Osteoblast (primary cell): ENCODE results near the gene ADGRG7. TPM values are rescaled to one million over a fixed set of nuclear protein-coding genes. Genes with fewer than 3 reads are reported as not detected.

Source experiments
- DNase-seq: peaks from one replicate; pipeline ENCODE4 v3.0.0; 2011; ENCODE audit warnings: low spot score, mixed read lengths; ENCODE audit not compliant: insufficient read length; ENCODE audit errors: missing footprints
- H2AFZ ChIP-seq: 2 replicates; pipeline ENCODE4 v1.6.0; 2011; ENCODE audit warnings: mild to moderate bottlenecking, low read length
- H3K27ac ChIP-seq: 2 replicates; pipeline ENCODE4 v1.5.1; 2011; ENCODE audit warnings: mild to moderate bottlenecking, low read depth, low read length, moderate library complexity
- H3K27me3 ChIP-seq: 2 replicates; pipeline ENCODE4 v1.6.0; 2012; ENCODE audit warnings: mild to moderate bottlenecking, control low read depth, inconsistent platforms, low read length, moderate library complexity; ENCODE audit not compliant: insufficient read depth
- H3K36me3 ChIP-seq: 2 replicates; pipeline ENCODE4 v1.5.1; 2011; ENCODE audit warnings: mild to moderate bottlenecking, low read length, control low read depth, moderate library complexity; ENCODE audit not compliant: insufficient read depth
- H3K4me1 ChIP-seq: 2 replicates; pipeline ENCODE4 v1.5.1; 2011; ENCODE audit warnings: mild to moderate bottlenecking, low read length, control low read depth, moderate library complexity; ENCODE audit not compliant: insufficient read depth
- H3K4me2 ChIP-seq: 2 replicates; pipeline ENCODE4 v1.6.0; 2011; ENCODE audit warnings: mild to moderate bottlenecking, low read length; ENCODE audit not compliant: insufficient read depth
- H3K4me3 ChIP-seq: fragments of 200-600 bp; sonication (generic); 3 replicates; pipeline ENCODE4 v1.5.1; 2012; ENCODE audit warnings: mild to moderate bottlenecking, low read length, inconsistent platforms; ENCODE audit not compliant: insufficient read depth
- H3K79me2 ChIP-seq: 2 replicates; pipeline ENCODE4 v1.6.0; 2012; ENCODE audit warnings: mild to moderate bottlenecking, low read length, control low read depth, inconsistent platforms; ENCODE audit not compliant: insufficient read depth
- H3K9me3 ChIP-seq: 2 replicates; pipeline ENCODE4 v1.5.1; 2011; ENCODE audit warnings: low read depth, low read length, control low read depth
- H4K20me1 ChIP-seq: 2 replicates; pipeline ENCODE4 v1.6.0; 2012; ENCODE audit warnings: mild to moderate bottlenecking, low read length, control low read depth; ENCODE audit not compliant: insufficient read depth
- CTCF ChIP-seq: IDR thresholded peaks from 2 replicates; pipeline ENCODE4 v1.5.1; 2011; ENCODE audit warnings: mild to moderate bottlenecking, low read depth, low read length, moderate library complexity; ENCODE audit errors: extremely low read depth
- total RNA-seq: library from RNA; depleted of rRNA; stranded (reverse); fragments of >200 nt; gene quantifications from 2 replicates; pipeline ENCODE4 v1.2.3, GENCODE V29; 2012

Gene ADGRG7
- total RNA-seq, 1 donor = not detected

- peaks cover 98% of the 10 kb centered on the region for H3K79me2 ChIP-seq
- H3K9me3 ChIP-seq = no peaks in the 10 kb centered on the region
- H3K27ac ChIP-seq = no peak overlapping the region
- no peak for TF ChIP-seq CTCF
- peaks cover 9% of the 10 kb centered on the region for H3K4me1 ChIP-seq
- no peaks in the 10 kb centered on the region for H3K27me3 ChIP-seq
- no peak for DNase-seq
- H3K4me3 ChIP-seq = no peak overlapping the region
- H3K36me3 ChIP-seq = peaks cover 70% of the 10 kb centered on the region
- peaks cover 66% of the 10 kb centered on the region for H4K20me1 ChIP-seq
- H3K4me2 ChIP-seq = no peak overlapping the region
- H2AFZ ChIP-seq = no peak overlapping the region
Measured at GRCh38 chr3:100717637-100718487, 108.5 kb downstream of the ADGRG7 start.

DNA sequence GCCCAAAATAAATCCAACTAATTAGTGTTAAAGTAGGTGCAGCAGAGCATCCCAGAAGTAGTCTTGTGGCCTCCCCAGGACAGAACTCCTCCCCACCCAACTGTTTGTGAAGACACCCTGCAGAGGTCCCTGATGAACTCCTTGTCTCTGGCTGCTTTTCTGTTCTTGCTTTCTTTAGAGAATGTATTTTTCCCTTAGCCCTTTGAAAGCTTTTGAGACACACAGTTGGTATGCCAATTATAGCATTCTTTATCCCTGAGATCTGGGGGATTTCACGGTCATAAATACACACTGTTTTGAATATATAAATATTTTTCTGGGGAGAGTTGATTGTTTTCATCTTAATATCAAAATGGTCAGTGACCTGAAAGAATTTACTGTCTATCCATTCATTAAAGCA, 109.7 kb downstream of the ADGRG7 start:
- Histone ChIP-seq H3K9me3 (no peaks in the 10 kb centered on the region), H2AFZ (no peak overlapping the region), H4K20me1 (peaks cover 59% of the 10 kb centered on the region), H3K36me3 (peaks cover 64% of the 10 kb centered on the region), H3K79me2 (peaks cover 98% of the 10 kb centered on the region), H3K4me3 (no peak overlapping the region), H3K4me2 (no peak overlapping the region), H3K27ac (no peak overlapping the region), H3K4me1 (peaks cover 9% of the 10 kb centered on the region), H3K27me3 (no peaks in the 10 kb centered on the region)
- DNase-seq = no peak
- TF ChIP-seq CTCF = no peak

- Histone ChIP-seq H4K20me1 (peaks cover 54% of the 10 kb centered on the region), H3K4me3 (no peak overlapping the region), H3K27ac (no peak overlapping the region), H3K79me2 (peaks cover 96% of the 10 kb centered on the region), H3K27me3 (no peaks in the 10 kb centered on the region), H3K36me3 (peaks cover 65% of the 10 kb centered on the region), H3K4me1 (peaks cover 9% of the 10 kb centered on the region), H3K4me2 (no peak overlapping the region), H2AFZ (no peak overlapping the region), H3K9me3 (no peaks in the 10 kb centered on the region)
- no peak for DNase-seq
- no peak for TF ChIP-seq CTCF
Measured at GRCh38 chr3:100720426-100720825, 111.0 kb downstream of the ADGRG7 start.

DNA sequence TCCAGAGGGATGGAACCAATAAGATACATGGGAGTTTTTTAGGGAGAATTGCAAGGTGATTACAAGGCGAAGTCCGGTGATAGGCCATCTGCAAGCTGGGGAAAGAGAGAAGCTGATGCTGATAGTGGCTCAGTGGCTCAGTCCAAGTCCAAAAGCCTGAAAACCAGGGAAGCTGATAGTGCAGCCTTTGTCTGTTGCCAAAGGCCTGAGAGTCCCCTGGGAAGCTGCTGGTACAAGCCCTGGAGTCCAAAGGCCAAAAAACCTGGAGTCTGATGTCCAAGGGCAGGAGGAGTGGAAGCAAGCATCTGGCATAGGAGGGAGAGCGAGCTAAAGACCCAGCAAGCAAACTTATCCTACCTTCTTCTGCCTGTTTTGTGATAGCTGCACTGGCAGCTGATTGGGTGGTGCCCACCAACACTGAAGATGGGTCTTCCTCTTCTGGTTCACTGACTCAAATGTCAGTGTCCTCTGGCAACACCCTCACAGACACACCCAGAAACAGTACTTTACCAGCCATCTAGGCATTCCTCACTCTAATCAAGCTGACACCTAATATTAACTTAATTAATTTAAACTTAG, 116.6 kb downstream of the ADGRG7 start:
- Histone ChIP-seq H3K79me2 (peaks cover 88% of the 10 kb centered on the region), H3K4me3 (no peak overlapping the region), H3K4me1 (peaks cover 7% of the 10 kb centered on the region), H4K20me1 (peaks cover 34% of the 10 kb centered on the region), H3K27ac (no peak overlapping the region), H3K27me3 (no peaks in the 10 kb centered on the region), H3K36me3 (peaks cover 76% of the 10 kb centered on the region), H2AFZ (no peak overlapping the region), H3K4me2 (no peak overlapping the region), H3K9me3 (no peaks in the 10 kb centered on the region)
- no peak for DNase-seq
- TF ChIP-seq CTCF = no peak
